ENCODE data around the gene CAMTA1. TPM values are rescaled to one million over a fixed set of nuclear protein-coding genes. Genes with fewer than 3 reads are reported as not detected.

CAMTA1 gene
- total RNA-seq, 5 donors from 2014 or later (not counting 1 experiment from before 2014, with no cell fraction given): 29.7 to 37.4 (median 34.6) TPM

DNA sequence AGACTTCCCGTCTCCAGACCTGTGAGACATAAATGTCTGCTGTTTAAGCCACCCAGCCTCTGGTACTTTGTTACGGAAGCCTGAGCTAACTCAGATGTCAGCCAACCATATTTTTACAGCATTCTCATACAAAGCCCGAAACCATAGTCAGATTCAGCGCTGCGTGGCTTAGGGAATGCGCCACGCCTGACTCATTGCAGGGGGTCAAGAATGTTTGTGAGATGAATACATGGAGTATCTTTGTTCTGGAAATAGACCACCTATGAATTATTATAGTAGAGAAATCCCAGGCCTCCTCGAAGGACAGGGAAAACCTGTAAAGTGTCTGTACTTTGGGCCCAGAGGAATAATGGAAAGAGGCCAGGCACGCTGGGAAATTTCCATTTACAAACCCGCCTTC, 434.8 kb downstream of the CAMTA1 start:
- H3K27ac Mint-ChIP-seq: no peak overlapping the region
- DNase-seq (no peak), ATAC-seq (replicated peaks in 1 of 4) (no peak)
- H3K9me3 ChIP-seq: no peaks in the 10 kb centered on the region
- H3K27ac ChIP-seq (ENCODE audit: low read length): no peak overlapping the region
- ChIA-PET POLR2A (no interaction called here), CTCF (no interaction called here)
- WGBS (ENCODE audit: insufficient coverage): 89% methylated on average over 3 of the region's 10 CpGs
- H3K9me3 Mint-ChIP-seq: no peaks in the 10 kb centered on the region
- no peaks in the 10 kb centered on the region for H3K4me1 ChIP-seq (ENCODE audit: control insufficient read depth in 1 of 2, extremely low read depth in 1 of 2, insufficient read depth in 2 of 2, low read length in 2 of 2)
- H3K4me1 Mint-ChIP-seq: no peaks in the 10 kb centered on the region
- no peak overlapping the region for H3K4me3 ChIP-seq (ENCODE audit: control insufficient read depth in 1 of 2, extremely low read depth in 1 of 2, low read length in 1 of 2)
- no peak overlapping the region for H3K4me3 Mint-ChIP-seq
- peaks cover 0 to 24% of the 10 kb centered on the region in 2 experiments for H3K27me3 ChIP-seq (replicated peaks in 1 of 2; ENCODE audit: control insufficient read depth in 2 of 2, extremely low read depth in 1 of 2, insufficient read depth in 2 of 2, low read length in 1 of 2)
- peaks cover 22 to 27% of the 10 kb centered on the region in 2 donors for H3K27me3 Mint-ChIP-seq
- no peaks in the 10 kb centered on the region for H3K36me3 Mint-ChIP-seq
- H3K36me3 ChIP-seq (ENCODE audit: control insufficient read depth in 2 of 2, extremely low read depth in 1 of 2, insufficient read depth in 1 of 2, low read length in 1 of 2): no peaks in the 10 kb centered on the region

DNA sequence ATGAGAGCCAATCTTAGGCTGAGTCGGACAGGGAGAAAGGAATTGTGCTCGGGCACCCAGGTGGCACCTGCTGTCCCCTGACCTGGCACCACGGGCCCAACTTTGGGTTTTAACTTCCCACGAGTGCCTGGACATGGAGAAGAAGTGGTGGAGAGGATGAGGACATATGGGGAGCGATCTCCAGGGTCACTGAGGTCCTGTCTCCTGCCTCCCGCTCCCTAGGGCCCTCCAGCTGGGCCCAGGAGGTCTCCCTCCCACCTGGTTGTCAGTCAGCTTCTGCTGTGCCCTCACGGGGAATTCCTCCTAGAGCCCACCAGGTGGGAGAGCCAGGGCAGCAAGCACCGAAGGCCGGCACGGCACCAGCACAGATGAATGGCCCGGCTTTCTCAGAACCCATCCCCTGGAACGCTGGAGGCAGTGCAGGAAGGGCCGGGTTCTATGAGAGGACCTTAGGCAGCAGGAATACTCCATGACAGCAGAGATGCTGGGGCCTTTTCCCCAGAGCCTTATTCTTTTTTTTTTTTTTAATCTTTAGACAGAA, 435.5 kb downstream of the CAMTA1 start:
- Mint-ChIP-seq H3K27me3 (peaks cover 22 to 27% of the 10 kb centered on the region in 2 donors), H3K9me3 (no peaks in the 10 kb centered on the region), H3K4me1 (no peaks in the 10 kb centered on the region), H3K36me3 (no peaks in the 10 kb centered on the region), H3K4me3 (no peak overlapping the region), H3K27ac (no peak overlapping the region)
- Histone ChIP-seq H3K27me3 (replicated peaks in 1 of 2; ENCODE audit: control insufficient read depth in 2 of 2, extremely low read depth in 1 of 2, insufficient read depth in 2 of 2, low read length in 1 of 2) (peaks cover 0 to 24% of the 10 kb centered on the region in 2 experiments), H3K4me1 (ENCODE audit: control insufficient read depth in 1 of 2, extremely low read depth in 1 of 2, insufficient read depth in 2 of 2, low read length in 2 of 2) (no peaks in the 10 kb centered on the region), H3K36me3 (ENCODE audit: control insufficient read depth in 2 of 2, extremely low read depth in 1 of 2, insufficient read depth in 1 of 2, low read length in 1 of 2) (no peaks in the 10 kb centered on the region), H3K9me3 (no peaks in the 10 kb centered on the region), H3K4me3 (ENCODE audit: control insufficient read depth in 1 of 2, extremely low read depth in 1 of 2, low read length in 1 of 2) (no peak overlapping the region), H3K27ac (ENCODE audit: low read length) (no peak overlapping the region)
- ATAC-seq (replicated peaks in 1 of 4) (no peak), DNase-seq (no peak)
- ChIA-PET CTCF (no interaction called here), POLR2A (no interaction called here)
- WGBS (ENCODE audit: insufficient coverage): 74% methylated on average over 10 of the region's 13 CpGs

DNA sequence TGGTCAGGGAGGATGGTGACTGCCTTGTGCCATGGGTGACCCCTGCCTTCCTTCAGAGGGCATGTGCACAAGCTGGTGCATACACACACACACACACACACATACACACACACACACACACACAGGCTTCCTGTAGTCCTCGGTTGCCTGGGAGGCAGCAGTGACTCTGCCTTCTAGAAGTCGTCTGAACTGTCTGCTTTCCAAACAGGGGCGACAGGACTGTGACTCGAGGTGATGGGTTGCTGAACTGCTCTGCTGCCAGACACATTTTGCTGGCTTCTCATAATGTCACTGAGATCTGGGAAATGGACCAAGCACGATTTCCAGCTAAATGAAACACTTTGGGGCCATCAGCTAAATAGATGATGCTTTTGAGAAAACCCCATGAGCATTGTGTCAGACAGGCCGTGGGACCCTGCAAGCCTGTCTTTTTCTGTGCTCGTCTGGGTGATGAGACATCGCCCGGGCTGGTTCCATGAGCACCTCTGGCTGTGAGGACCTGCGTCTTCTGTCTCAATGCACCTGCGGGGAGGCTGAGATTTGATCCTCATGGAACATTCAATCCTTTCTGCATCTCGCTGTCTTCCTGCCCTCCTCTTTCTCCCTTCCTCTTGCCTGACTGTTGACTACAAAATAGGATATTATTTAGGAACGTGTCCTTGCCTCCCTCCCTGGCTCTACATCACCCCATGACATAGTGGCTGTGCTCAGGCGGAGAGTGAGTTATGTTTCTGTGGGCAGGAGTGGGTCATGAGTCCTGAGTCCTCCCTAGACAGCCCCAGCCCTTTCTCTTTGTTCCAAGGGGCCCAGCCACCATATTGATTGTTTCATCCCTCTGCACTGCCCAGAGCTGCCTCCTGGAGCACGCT, 436.8 kb downstream of the CAMTA1 start:
- WGBS (ENCODE audit: insufficient coverage): 40% methylated on average over 7 of the region's 15 CpGs
- ChIA-PET CTCF (no interaction called here), POLR2A (no interaction called here)
- Histone ChIP-seq H3K4me1 (ENCODE audit: control insufficient read depth in 1 of 2, extremely low read depth in 1 of 2, insufficient read depth in 2 of 2, low read length in 2 of 2) (no peaks in the 10 kb centered on the region), H3K36me3 (ENCODE audit: control insufficient read depth in 2 of 2, extremely low read depth in 1 of 2, insufficient read depth in 1 of 2, low read length in 1 of 2) (no peaks in the 10 kb centered on the region), H3K27ac (ENCODE audit: low read length) (no peak overlapping the region), H3K27me3 (replicated peaks in 1 of 2; ENCODE audit: control insufficient read depth in 2 of 2, extremely low read depth in 1 of 2, insufficient read depth in 2 of 2, low read length in 1 of 2) (peaks cover 0 to 22% of the 10 kb centered on the region in 2 experiments), H3K9me3 (no peaks in the 10 kb centered on the region), H3K4me3 (ENCODE audit: control insufficient read depth in 1 of 2, extremely low read depth in 1 of 2, low read length in 1 of 2) (no peak overlapping the region)
- H3K36me3 Mint-ChIP-seq: no peaks in the 10 kb centered on the region
- no peak for ATAC-seq (replicated peaks in 1 of 4)
- DNase-seq: no peak
- no peak overlapping the region for H3K27ac Mint-ChIP-seq
- no peak overlapping the region for H3K4me3 Mint-ChIP-seq
- peaks cover 14 to 16% of the 10 kb centered on the region in 2 donors for H3K27me3 Mint-ChIP-seq
- no peaks in the 10 kb centered on the region for H3K9me3 Mint-ChIP-seq
- no peaks in the 10 kb centered on the region for H3K4me1 Mint-ChIP-seq

DNA sequence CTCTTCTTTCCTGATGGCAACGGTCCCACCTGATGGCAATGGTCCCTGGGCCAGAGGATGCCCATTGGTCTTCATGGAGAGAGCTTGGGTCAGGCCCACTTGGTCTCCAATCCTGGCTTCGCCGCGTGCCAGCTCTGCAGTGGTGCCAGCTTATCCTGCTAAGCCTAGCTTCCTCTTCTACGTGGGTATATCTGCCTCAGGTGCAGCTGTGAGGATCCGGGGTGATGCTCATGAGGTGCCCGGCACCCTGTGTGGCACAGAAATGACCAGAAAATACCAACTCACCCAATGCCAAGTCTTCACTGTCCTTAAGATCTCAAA, 437.4 kb downstream of the CAMTA1 start:
- Mint-ChIP-seq H3K36me3 (no peaks in the 10 kb centered on the region), H3K27me3 (peaks cover 12 to 17% of the 10 kb centered on the region in 2 donors), H3K4me1 (no peaks in the 10 kb centered on the region), H3K4me3 (no peak overlapping the region), H3K27ac (no peak overlapping the region), H3K9me3 (no peaks in the 10 kb centered on the region)
- H3K4me1 ChIP-seq (ENCODE audit: control insufficient read depth in 1 of 2, extremely low read depth in 1 of 2, insufficient read depth in 2 of 2, low read length in 2 of 2): no peaks in the 10 kb centered on the region
- WGBS (ENCODE audit: insufficient coverage): 83% methylated on average over 7 of the region's 7 CpGs
- ATAC-seq (replicated peaks in 1 of 4): no peak
- no peaks in the 10 kb centered on the region for H3K36me3 ChIP-seq (ENCODE audit: control insufficient read depth in 2 of 2, extremely low read depth in 1 of 2, insufficient read depth in 1 of 2, low read length in 1 of 2)
- POLR2A ChIA-PET: no interaction called here
- no peaks in the 10 kb centered on the region for H3K9me3 ChIP-seq
- no peak overlapping the region for H3K4me3 ChIP-seq (ENCODE audit: control insufficient read depth in 1 of 2, extremely low read depth in 1 of 2, low read length in 1 of 2)
- DNase-seq: no peak
- H3K27me3 ChIP-seq (replicated peaks in 1 of 2; ENCODE audit: control insufficient read depth in 2 of 2, extremely low read depth in 1 of 2, insufficient read depth in 2 of 2, low read length in 1 of 2): peaks cover 0 to 25% of the 10 kb centered on the region in 2 experiments
- no peak overlapping the region for H3K27ac ChIP-seq (ENCODE audit: low read length)
- CTCF ChIA-PET: no interaction called here

DNA sequence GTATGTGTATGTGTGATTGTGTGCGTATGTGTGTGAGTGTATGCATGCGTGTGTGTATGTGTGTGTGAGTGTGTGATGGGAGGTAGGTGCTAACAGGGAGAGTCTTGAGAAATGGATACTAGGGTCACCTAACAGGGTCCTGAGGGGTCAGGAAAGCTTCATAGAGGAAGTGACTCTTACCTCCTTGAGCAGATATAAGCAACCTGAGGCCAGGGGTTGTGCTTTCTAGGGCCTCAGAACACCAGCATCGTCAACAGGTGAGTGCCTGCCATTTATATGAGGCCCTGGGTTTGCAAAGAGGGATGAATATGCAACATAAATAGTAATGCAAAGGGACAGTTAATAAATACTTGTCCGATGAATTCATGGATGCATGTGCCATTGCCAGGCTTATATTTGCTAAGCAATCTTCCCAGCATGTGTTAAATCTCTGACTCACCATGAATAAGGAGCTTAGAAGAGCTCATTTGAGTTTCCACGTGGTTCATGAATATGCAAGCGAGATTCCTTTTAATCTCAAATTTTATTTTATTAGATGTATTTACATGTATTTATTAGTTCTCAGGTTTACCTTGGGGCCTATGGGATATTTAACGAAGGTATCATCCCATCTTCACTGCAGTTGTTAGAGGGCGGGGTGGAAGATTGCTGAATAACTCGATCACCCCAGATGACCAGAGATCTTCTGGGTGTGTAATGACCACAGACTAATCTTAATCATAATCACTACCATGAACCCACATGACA, 438.3 kb downstream of the CAMTA1 start:
- H3K4me3 Mint-ChIP-seq: no peak overlapping the region
- peaks cover 10 to 12% of the 10 kb centered on the region in 2 donors for H3K27me3 Mint-ChIP-seq
- Histone ChIP-seq H3K9me3 (no peaks in the 10 kb centered on the region), H3K36me3 (ENCODE audit: control insufficient read depth in 2 of 2, extremely low read depth in 1 of 2, insufficient read depth in 1 of 2, low read length in 1 of 2) (no peaks in the 10 kb centered on the region), H3K4me1 (ENCODE audit: control insufficient read depth in 1 of 2, extremely low read depth in 1 of 2, insufficient read depth in 2 of 2, low read length in 2 of 2) (no peaks in the 10 kb centered on the region), H3K27ac (ENCODE audit: low read length) (no peak overlapping the region), H3K4me3 (ENCODE audit: control insufficient read depth in 1 of 2, extremely low read depth in 1 of 2, low read length in 1 of 2) (no peak overlapping the region), H3K27me3 (replicated peaks in 1 of 2; ENCODE audit: control insufficient read depth in 2 of 2, extremely low read depth in 1 of 2, insufficient read depth in 2 of 2, low read length in 1 of 2) (peaks cover 0 to 30% of the 10 kb centered on the region in 2 experiments)
- H3K36me3 Mint-ChIP-seq: no peaks in the 10 kb centered on the region
- H3K9me3 Mint-ChIP-seq: no peaks in the 10 kb centered on the region
- POLR2A ChIA-PET: no interaction called here
- DNase-seq (no peak), ATAC-seq (replicated peaks in 1 of 4) (no peak)
- WGBS (ENCODE audit: insufficient coverage): 93% methylated on average over 2 of the region's 9 CpGs
- no peaks in the 10 kb centered on the region for H3K4me1 Mint-ChIP-seq
- CTCF ChIA-PET: no interaction called here
- H3K27ac Mint-ChIP-seq: no peak overlapping the region

DNA sequence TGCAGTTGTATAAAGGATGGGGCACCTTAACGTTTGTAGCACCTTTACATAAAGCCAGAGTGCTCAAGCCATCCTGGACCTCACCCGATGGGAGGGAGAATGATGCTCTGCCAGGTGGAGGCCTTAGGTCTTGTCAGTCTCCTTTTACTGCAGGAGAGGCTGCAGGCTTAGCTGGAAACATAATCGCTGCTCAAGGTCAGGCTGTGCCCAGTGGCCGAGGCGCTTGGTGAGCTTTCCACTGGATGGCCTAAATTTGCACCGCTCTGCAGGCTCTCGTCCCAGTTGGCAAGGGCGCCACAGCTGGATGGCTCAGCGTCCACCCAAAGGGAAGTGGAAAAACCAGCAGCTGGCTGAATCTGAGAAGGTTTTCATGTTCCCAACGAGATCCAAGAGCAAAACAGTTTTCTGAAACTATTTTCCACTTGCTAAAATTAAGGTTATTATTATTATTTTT, 438.9 kb downstream of the CAMTA1 start:
- ATAC-seq (replicated peaks in 1 of 4) (no peak), DNase-seq (no peak)
- no peak overlapping the region for H3K4me3 ChIP-seq (ENCODE audit: control insufficient read depth in 1 of 2, extremely low read depth in 1 of 2, low read length in 1 of 2)
- H3K27me3 ChIP-seq (replicated peaks in 1 of 2; ENCODE audit: control insufficient read depth in 2 of 2, extremely low read depth in 1 of 2, insufficient read depth in 2 of 2, low read length in 1 of 2): peaks cover 0 to 36% of the 10 kb centered on the region in 2 experiments
- no peaks in the 10 kb centered on the region for H3K9me3 Mint-ChIP-seq
- no peaks in the 10 kb centered on the region for H3K4me1 Mint-ChIP-seq
- H3K36me3 Mint-ChIP-seq: no peaks in the 10 kb centered on the region
- ChIA-PET POLR2A (no interaction called here), CTCF (no interaction called here)
- H3K4me3 Mint-ChIP-seq: no peak overlapping the region
- H3K27ac Mint-ChIP-seq: no peak overlapping the region
- no peak overlapping the region for H3K27ac ChIP-seq (ENCODE audit: low read length)
- H3K27me3 Mint-ChIP-seq: peaks cover 7 to 8% of the 10 kb centered on the region in 2 donors
- WGBS (ENCODE audit: insufficient coverage): 93% methylated on average over 8 of the region's 10 CpGs
- no peaks in the 10 kb centered on the region for H3K36me3 ChIP-seq (ENCODE audit: control insufficient read depth in 2 of 2, extremely low read depth in 1 of 2, insufficient read depth in 1 of 2, low read length in 1 of 2)
- no peaks in the 10 kb centered on the region for H3K4me1 ChIP-seq (ENCODE audit: control insufficient read depth in 1 of 2, extremely low read depth in 1 of 2, insufficient read depth in 2 of 2, low read length in 2 of 2)
- no peaks in the 10 kb centered on the region for H3K9me3 ChIP-seq

Measured in T-cell (primary cell).